PC-3 (cell line): Measurements from ENCODE around the gene ID4. TPM values are rescaled to one million over a fixed set of nuclear protein-coding genes. Genes with fewer than 3 reads are reported as not detected.

ENCODE experiments used
- ATAC-seq: fragments of 200-7000 bp; cut with Tn5 transposase; 2 replicates; pipeline ENCODE4 v1.9.1; 2020; ENCODE audit warnings: mild to moderate bottlenecking, moderate library complexity
- BruUV-seq: library from RNA; stranded (reverse); fragments of 400-500 nt; replicated peaks from 2 replicates; lab custom pipeline; 2021; lab: Mats Ljungman, UMichigan
- CTCF ChIA-PET: fragments of 300-600 bp; sonication (Branson Sonifier 250); formaldehyde crosslinking; loops from one replicate; lab custom pipeline; 2022; ENCODE audit warnings: antibody characterized with exemption; lab: Charles Lee
- POLR2A ChIA-PET: fragments of 300-600 bp; sonication (Branson Sonifier 250); formaldehyde crosslinking; loops from one replicate; lab custom pipeline; 2022; ENCODE audit warnings: antibody characterized with exemption; ENCODE audit not compliant: unreplicated experiment; lab: Charles Lee
- DNase-seq: peaks from one replicate; pipeline ENCODE4 v3.0.0-alpha.2; 2015
- H2AFZ ChIP-seq: fragments of 300-600 bp; sonication (generic); 2 replicates; pipeline ENCODE4 v1.6.0; 2016; ENCODE audit warnings: antibody characterized with exemption, low read length
- H3F3A ChIP-seq: fragments of 300-600 bp; sonication (generic); one replicate; pipeline ENCODE4 v1.6.0; 2017; ENCODE audit warnings: antibody characterized with exemption, low read length, control low read depth, mild to moderate bottlenecking; ENCODE audit not compliant: unreplicated experiment
- H3K27ac ChIP-seq: fragments of 300-600 bp; sonication (generic); 2 replicates; pipeline ENCODE4 v1.5.1; 2016; ENCODE audit warnings: mild to moderate bottlenecking, low read length
- H3K27me3 ChIP-seq: fragments of 300-600 bp; sonication (generic); 2 replicates; pipeline ENCODE4 v1.6.1; 2016; ENCODE audit warnings: low read length, mixed read lengths
- H3K36me3 ChIP-seq: fragments of 300-600 bp; sonication (generic); 2 replicates; pipeline ENCODE4 v1.6.1; 2016; ENCODE audit warnings: low read depth, mixed run types, low read length, mixed read lengths
- H3K4me1 ChIP-seq: fragments of 300-600 bp; sonication (generic); 2 replicates; pipeline ENCODE4 v1.5.1; 2016; ENCODE audit warnings: low read length; ENCODE audit not compliant: insufficient read depth
- H3K4me2 ChIP-seq: fragments of 300-600 bp; sonication (generic); 2 replicates; pipeline ENCODE4 v1.6.0; 2016; ENCODE audit warnings: low read length
- H3K4me3 ChIP-seq: fragments of 300-600 bp; sonication (generic); 2 replicates; pipeline ENCODE4 v1.5.1; 2016; ENCODE audit warnings: mild to moderate bottlenecking, low read length, mixed read lengths
- H3K79me2 ChIP-seq: fragments of 300-600 bp; sonication (generic); 2 replicates; pipeline ENCODE4 v1.6.1; 2017; ENCODE audit warnings: low read length, mixed read lengths
- H3K9ac ChIP-seq: fragments of 300-600 bp; sonication (generic); 2 replicates; pipeline ENCODE4 v1.6.0; 2016; ENCODE audit warnings: mild to moderate bottlenecking, low read length
- H3K9me2 ChIP-seq: fragments of 300-600 bp; sonication (generic); replicated peaks from 2 replicates; pipeline ENCODE4 v1.6.1; 2016; ENCODE audit warnings: mixed run types, low read length, mixed read lengths
- H3K9me3 ChIP-seq: fragments of 300-600 bp; sonication (generic); 2 replicates; pipeline ENCODE4 v1.6.1; 2016; ENCODE audit warnings: low read length, mixed read lengths
- H4K20me1 ChIP-seq: fragments of 300-600 bp; sonication (generic); 2 replicates; pipeline ENCODE4 v1.6.1; 2016; ENCODE audit warnings: low read length, mixed read lengths
- CTCF ChIP-seq: fragments of 300-600 bp; sonication (generic); conservative IDR thresholded peaks from 2 replicates; pipeline ENCODE4 v1.5.1; 2017; ENCODE audit warnings: antibody characterized with exemption, low read depth, mild to moderate bottlenecking, low read length
- EZH2 ChIP-seq: fragments of 300-600 bp; sonication (generic); IDR thresholded peaks from one replicate; pipeline ENCODE4 v1.6.1; 2017; ENCODE audit warnings: antibody characterized with exemption, mild to moderate bottlenecking, low read length; ENCODE audit not compliant: unreplicated experiment
- EZH2phosphoT487 ChIP-seq: fragments of 300-600 bp; sonication (generic); IDR thresholded peaks from 2 replicates; pipeline ENCODE4 v1.6.1; 2018; ENCODE audit warnings: mild to moderate bottlenecking, antibody characterized with exemption, low read length, borderline replicate concordance
- intact Hi-C: fragments of 100-400 bp; cut with micrococcal nuclease; formaldehyde crosslinking; loops from 2 replicates; pipeline ENCODE4 v1.9.0; 2023
- total RNA-seq: library from RNA; depleted of rRNA; stranded (reverse); fragments of >200 nt; gene quantifications from 2 replicates; pipeline ENCODE4 v1.2.3, GENCODE V29; 2014

Gene ID4
- total RNA-seq, 1 experiment from 2014 or later = 1.4 TPM

GRCh38 chr6:19812512-19813119 lies 24.6 kb upstream of the ID4 start:
- TF ChIP-seq CTCF = peak; percentile 81
- no peak for TF ChIP-seq EZH2
- intact Hi-C loops = loop anchor here (1.0 kb wide), 2 partner anchors 39 to 244 kb away; no protein-coding TSS in a partner anchor
- no peak overlapping the region for H3K4me2 ChIP-seq
- ChIA-PET CTCF (no interaction called here), POLR2A (no interaction called here)
- no TSS peak for BruUV-seq
- no peaks in the 10 kb centered on the region for H3K27me3 ChIP-seq
- DNase-seq (peak; percentile 60), ATAC-seq (peak; percentile 70)
- H3K36me3 ChIP-seq = no peaks in the 10 kb centered on the region
- H3K9me3 ChIP-seq = no peaks in the 10 kb centered on the region
- no peak overlapping the region for H3K4me3 ChIP-seq
- H3K27ac ChIP-seq = no peak overlapping the region
- no peak overlapping the region for H2AFZ ChIP-seq
- no peaks in the 10 kb centered on the region for H3K4me1 ChIP-seq
- no peak overlapping the region for H3K9ac ChIP-seq
- no peaks in the 10 kb centered on the region for H3F3A ChIP-seq
- no peaks in the 10 kb centered on the region for H3K79me2 ChIP-seq
- no peaks in the 10 kb centered on the region for H4K20me1 ChIP-seq
- H3K9me2 ChIP-seq = no peaks in the 10 kb centered on the region

- no peak overlapping the region for H3K27ac ChIP-seq
- H3K9me2 ChIP-seq = no peaks in the 10 kb centered on the region
- H3K36me3 ChIP-seq = no peaks in the 10 kb centered on the region
- H3K4me1 ChIP-seq = peaks cover 8% of the 10 kb centered on the region; the same call in 1 of the 2 replicates
- TF ChIP-seq EZH2phosphoT487 (no peak), CTCF (no peak), EZH2 (no peak)
- ChIA-PET POLR2A (no interaction called here), CTCF (no interaction called here)
- H3K27me3 ChIP-seq = no peaks in the 10 kb centered on the region
- H4K20me1 ChIP-seq = no peaks in the 10 kb centered on the region
- no peak overlapping the region for H3K4me2 ChIP-seq
- ATAC-seq (peak; percentile 58; the same call in 1 of the 2 replicates), DNase-seq (peak; percentile 53)
- no peaks in the 10 kb centered on the region for H3F3A ChIP-seq
- no peak overlapping the region for H3K4me3 ChIP-seq
- intact Hi-C loops = no loop called here
- H3K9ac ChIP-seq = no peak overlapping the region
- no peaks in the 10 kb centered on the region for H3K9me3 ChIP-seq
- no peaks in the 10 kb centered on the region for H3K79me2 ChIP-seq
- BruUV-seq = no TSS peak
- H2AFZ ChIP-seq = no peak overlapping the region
Measured at GRCh38 chr6:19818805-19819204, 18.4 kb upstream of the ID4 start.

- CTCF ChIA-PET = no interaction called here
Measured at GRCh38 chr6:19824058-19824807, 12.9 kb upstream of the ID4 start.

More at GRCh38 chr6:19824058-19824807, 12.9 kb upstream of the ID4 start:
- H3K36me3 ChIP-seq = no peaks in the 10 kb centered on the region
- no peaks in the 10 kb centered on the region for H3K9me3 ChIP-seq
- no TSS peak for BruUV-seq
- no peaks in the 10 kb centered on the region for H3K9me2 ChIP-seq
- no peaks in the 10 kb centered on the region for H4K20me1 ChIP-seq
- DNase-seq (no peak), ATAC-seq (no peak)
- no peak overlapping the region for H2AFZ ChIP-seq
- no peak for TF ChIP-seq CTCF
- TF ChIP-seq EZH2phosphoT487 = no peak
- TF ChIP-seq EZH2 = no peak
- H3K4me2 ChIP-seq = no peak overlapping the region
- no peak overlapping the region for H3K4me3 ChIP-seq
- H3K4me1 ChIP-seq = no peaks in the 10 kb centered on the region
- POLR2A ChIA-PET = no interaction called here
- intact Hi-C loops = no loop called here
- no peaks in the 10 kb centered on the region for H3K79me2 ChIP-seq
- H3K27ac ChIP-seq = no peak overlapping the region
- no peak overlapping the region for H3K9ac ChIP-seq
- H3K27me3 ChIP-seq = no peaks in the 10 kb centered on the region
- H3F3A ChIP-seq = no peaks in the 10 kb centered on the region
